NCI-H748 (cell line): ENCODE measurements around the gene DMRT1.
A peak's percentile ranks its signal among the peaks of the same experiment; 100 is the strongest.

Source experiments
- DNase-seq: peaks from one replicate; lab custom pipeline; 2025; ENCODE audit not compliant: unreplicated experiment; lab: John Stamatoyannopoulos, UW

Gene DMRT1

GRCh38 chr9:995781-996180 lies 154.3 kb downstream of the DMRT1 start:
- no peak for DNase-seq

- peak; percentile 32 for DNase-seq
Observed at GRCh38 chr9:998299-999110, 157.0 kb downstream of the DMRT1 start.

- no peak for DNase-seq
Observed at GRCh38 chr9:1001838-1002237, 160.3 kb downstream of the DMRT1 start.

- DNase-seq, result no peak
Observed at GRCh38 chr9:1002678-1003077, 161.2 kb downstream of the DMRT1 start.

- peak; percentile 42 for DNase-seq
Observed at GRCh38 chr9:1005043-1005667, 163.7 kb downstream of the DMRT1 start.

GRCh38 chr9:1007312-1007711 lies 165.8 kb downstream of the DMRT1 start:
- DNase-seq, result no peak

- no peak for DNase-seq
Observed at GRCh38 chr9:1008216-1008615, 166.7 kb downstream of the DMRT1 start.

- peak; percentile 73 for DNase-seq
Observed at GRCh38 chr9:1009101-1009707, 167.7 kb downstream of the DMRT1 start.

GRCh38 chr9:1013021-1013420 lies 171.5 kb downstream of the DMRT1 start:
- no peak for DNase-seq

GRCh38 chr9:1014225-1014624 lies 172.7 kb downstream of the DMRT1 start:
- DNase-seq, result no peak

- no peak for DNase-seq
Observed at GRCh38 chr9:1014640-1015039, 173.1 kb downstream of the DMRT1 start.

- peak; percentile 15 for DNase-seq
Observed at GRCh38 chr9:1018121-1018520, 176.6 kb downstream of the DMRT1 start.
